NCI-H2107 (cell line): ENCODE measurements around the gene PPP1R16B.
A peak's percentile ranks its signal among the peaks of the same experiment; 100 is the strongest.

Experiments used
- DNase-seq: peaks from one replicate; lab custom pipeline; 2025; lab: John Stamatoyannopoulos, UW

PPP1R16B gene

GRCh38 chr20:38877483-38877882, 72.0 kb downstream of the PPP1R16B start:
- DNase-seq, result no peak

- no peak for DNase-seq
Observed at GRCh38 chr20:38878866-38879265, 73.4 kb downstream of the PPP1R16B start.

GRCh38 chr20:38880952-38881735, 75.6 kb downstream of the PPP1R16B start:
- DNase-seq, result no peak

- no peak for DNase-seq
Observed at GRCh38 chr20:38881806-38882440, 76.4 kb downstream of the PPP1R16B start.

- DNase-seq, result no peak
Observed at GRCh38 chr20:38882600-38882999, 77.1 kb downstream of the PPP1R16B start.

GRCh38 chr20:38883081-38883980, 77.8 kb downstream of the PPP1R16B start:
- no peak for DNase-seq

GRCh38 chr20:38883981-38884733, 78.7 kb downstream of the PPP1R16B start:
- no peak for DNase-seq

GRCh38 chr20:38885357-38885756, 79.9 kb downstream of the PPP1R16B start:
- no peak for DNase-seq

GRCh38 chr20:38888059-38888831, 82.7 kb downstream of the PPP1R16B start:
- no peak for DNase-seq

- no peak for DNase-seq
Observed at GRCh38 chr20:38889050-38889449, 83.6 kb downstream of the PPP1R16B start.

GRCh38 chr20:38889792-38890496, 84.4 kb downstream of the PPP1R16B start:
- DNase-seq, result no peak

- no peak for DNase-seq
Observed at GRCh38 chr20:38890497-38890818, 85.0 kb downstream of the PPP1R16B start.

- no peak for DNase-seq
Observed at GRCh38 chr20:38892091-38892981, 86.8 kb downstream of the PPP1R16B start.

GRCh38 chr20:38893056-38893564, 87.6 kb downstream of the PPP1R16B start:
- no peak for DNase-seq

GRCh38 chr20:38893565-38894090, 88.1 kb downstream of the PPP1R16B start:
- peak; percentile 11 for DNase-seq

GRCh38 chr20:38894091-38894847, 88.8 kb downstream of the PPP1R16B start:
- DNase-seq, result no peak

- no peak for DNase-seq
Observed at GRCh38 chr20:38895098-38895949, 89.8 kb downstream of the PPP1R16B start.
